ENCODE measurements around the gene NDUFB10.
A peak's percentile ranks its signal among the peaks of the same experiment; 100 is the strongest.

DNA sequence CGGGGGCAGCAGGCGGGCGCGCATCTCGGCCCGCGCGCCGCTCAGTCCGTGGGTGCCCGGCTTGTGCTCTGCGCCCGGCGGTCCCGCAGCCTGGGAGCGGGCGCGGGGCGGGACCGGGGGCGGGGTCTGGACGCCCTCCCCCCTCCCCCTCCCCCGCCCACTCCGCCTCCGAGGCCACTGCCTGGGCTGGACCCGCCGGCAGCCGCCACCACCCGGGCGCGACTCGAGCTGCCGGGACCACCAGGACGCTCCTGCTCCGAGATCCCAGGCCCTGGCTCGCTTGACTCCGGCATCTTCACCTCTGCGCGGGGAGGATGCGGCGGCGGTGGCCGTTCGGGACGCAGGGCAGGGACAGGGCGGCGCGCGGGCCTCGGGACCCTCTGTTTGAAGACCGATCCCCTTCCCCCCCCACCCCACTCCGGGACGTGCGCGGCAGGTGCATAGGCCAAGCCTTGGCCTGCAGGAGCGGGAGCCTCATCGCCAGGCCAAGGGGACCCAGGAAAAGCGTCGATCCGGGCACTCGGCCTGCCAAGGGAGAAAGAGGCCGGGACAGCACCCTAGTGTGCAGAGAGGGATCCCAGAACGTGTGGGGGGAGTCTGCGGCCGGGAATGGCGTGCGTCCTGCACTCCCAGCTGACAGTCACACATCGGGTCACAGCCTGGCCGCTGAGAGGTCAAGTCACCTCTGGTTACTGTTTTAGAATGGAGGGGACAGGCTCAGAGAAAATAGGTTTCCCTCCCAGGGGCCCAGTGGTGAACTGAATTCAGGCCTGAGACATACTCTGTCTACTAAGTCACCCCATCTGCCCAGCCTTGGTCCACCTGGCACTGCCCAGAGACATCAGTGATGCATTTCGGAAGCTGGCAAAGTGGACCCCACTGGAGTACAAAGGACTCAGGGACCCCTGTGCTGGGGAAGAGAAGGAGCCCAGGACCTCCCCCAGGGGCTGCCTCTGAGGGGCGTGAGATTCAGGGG is 40.7 kb upstream of the NDUFB10 start, which contains the start of gene HS3ST6:
- TF ChIP-seq, protein P1, sequence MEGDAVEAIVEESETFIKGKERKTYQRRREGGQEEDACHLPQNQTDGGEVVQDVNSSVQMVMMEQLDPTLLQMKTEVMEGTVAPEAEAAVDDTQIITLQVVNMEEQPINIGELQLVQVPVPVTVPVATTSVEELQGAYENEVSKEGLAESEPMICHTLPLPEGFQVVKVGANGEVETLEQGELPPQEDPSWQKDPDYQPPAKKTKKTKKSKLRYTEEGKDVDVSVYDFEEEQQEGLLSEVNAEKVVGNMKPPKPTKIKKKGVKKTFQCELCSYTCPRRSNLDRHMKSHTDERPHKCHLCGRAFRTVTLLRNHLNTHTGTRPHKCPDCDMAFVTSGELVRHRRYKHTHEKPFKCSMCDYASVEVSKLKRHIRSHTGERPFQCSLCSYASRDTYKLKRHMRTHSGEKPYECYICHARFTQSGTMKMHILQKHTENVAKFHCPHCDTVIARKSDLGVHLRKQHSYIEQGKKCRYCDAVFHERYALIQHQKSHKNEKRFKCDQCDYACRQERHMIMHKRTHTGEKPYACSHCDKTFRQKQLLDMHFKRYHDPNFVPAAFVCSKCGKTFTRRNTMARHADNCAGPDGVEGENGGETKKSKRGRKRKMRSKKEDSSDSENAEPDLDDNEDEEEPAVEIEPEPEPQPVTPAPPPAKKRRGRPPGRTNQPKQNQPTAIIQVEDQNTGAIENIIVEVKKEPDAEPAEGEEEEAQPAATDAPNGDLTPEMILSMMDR (IDR thresholded peaks at IDR 0.05; ENCODE audit: insufficient read depth, low read depth, low read length), result no peak
- peak; percentile 62 for TF ChIP-seq EZH2 (IDR thresholded peaks at IDR 0.05; ENCODE audit: insufficient read depth, low read length)
